HL-60 (cell line): Measurements from ENCODE around the gene DSC1.

ENCODE experiments used
- DNase-seq, 2 experiments: peaks; one replicate each; pipeline ENCODE4 v3.0.0-alpha.2; 2010 to 2020; ENCODE audit warnings: low read depth in 1 of 2, low spot score in 1 of 2
- H3K27ac ChIP-seq: fragments of 250-450 bp; sonication (Bioruptor Pico); replicated peaks from 2 replicates; pipeline ENCODE4 v1.5.1; 2020; ENCODE audit warnings: mild to moderate bottlenecking, moderate library complexity
- H3K27me3 ChIP-seq: fragments of 250-450 bp; sonication (Bioruptor Pico); 2 replicates; pipeline ENCODE4 v1.5.1; 2021; ENCODE audit warnings: mild to moderate bottlenecking, moderate library complexity; ENCODE audit not compliant: insufficient read depth, poor library complexity, severe bottlenecking
- H3K4me3 ChIP-seq: replicated peaks from 2 replicates; pipeline ENCODE4 v1.5.1; 2011; ENCODE audit warnings: mild to moderate bottlenecking, control low read depth, low read length; ENCODE audit not compliant: insufficient read depth
- GABPA ChIP-seq: IDR thresholded peaks from 2 replicates; pipeline ENCODE4 v1.6.1; 2012; ENCODE audit warnings: low read depth
- POLR2AphosphoS5 ChIP-seq: IDR thresholded peaks from 2 replicates; pipeline ENCODE4 v1.6.1; 2012; ENCODE audit warnings: low read depth
- SPI1 ChIP-seq: IDR thresholded peaks from 2 replicates; pipeline ENCODE4 v1.6.1; 2012; ENCODE audit warnings: low read depth, mild to moderate bottlenecking, borderline replicate concordance
- TF ChIP-seq, protein P1 (sequence below): IDR thresholded peaks from 2 replicates; pipeline ENCODE4 v1.6.1; 2012; ENCODE audit warnings: low read depth; ENCODE audit not compliant: insufficient replicate concordance
- TF ChIP-seq, protein P2 (sequence below): IDR thresholded peaks from one replicate; pipeline ENCODE4 v1.5.1; 2011; ENCODE audit warnings: low read length, control low read depth, inconsistent platforms; ENCODE audit not compliant: insufficient read depth

Gene DSC1

DNA sequence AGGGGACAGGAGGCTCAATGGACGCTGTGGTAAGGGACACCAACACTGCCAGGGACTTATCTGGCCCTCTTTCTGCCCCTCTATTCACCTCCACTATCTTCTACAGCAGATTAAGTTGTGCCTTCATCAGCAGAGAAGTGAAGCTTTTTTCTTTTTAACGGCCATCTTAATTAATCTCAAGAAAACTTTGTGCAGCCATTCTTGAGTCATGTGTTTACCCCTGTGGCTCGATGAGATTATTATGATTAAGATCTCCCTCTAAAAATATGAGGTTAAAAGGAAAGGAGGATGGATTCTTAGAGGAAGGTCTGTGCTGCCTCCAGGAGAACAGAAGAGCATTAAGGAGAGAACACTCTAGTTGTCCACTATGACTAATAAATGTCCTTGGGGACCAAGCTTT is 32.4 kb upstream of the DSC1 start:
- Histone ChIP-seq H3K4me3 (no peak overlapping the region), H3K27ac (no peak overlapping the region), H3K27me3 (no peaks in the 10 kb centered on the region)
- no peak for DNase-seq
- TF ChIP-seq, protein P1, sequence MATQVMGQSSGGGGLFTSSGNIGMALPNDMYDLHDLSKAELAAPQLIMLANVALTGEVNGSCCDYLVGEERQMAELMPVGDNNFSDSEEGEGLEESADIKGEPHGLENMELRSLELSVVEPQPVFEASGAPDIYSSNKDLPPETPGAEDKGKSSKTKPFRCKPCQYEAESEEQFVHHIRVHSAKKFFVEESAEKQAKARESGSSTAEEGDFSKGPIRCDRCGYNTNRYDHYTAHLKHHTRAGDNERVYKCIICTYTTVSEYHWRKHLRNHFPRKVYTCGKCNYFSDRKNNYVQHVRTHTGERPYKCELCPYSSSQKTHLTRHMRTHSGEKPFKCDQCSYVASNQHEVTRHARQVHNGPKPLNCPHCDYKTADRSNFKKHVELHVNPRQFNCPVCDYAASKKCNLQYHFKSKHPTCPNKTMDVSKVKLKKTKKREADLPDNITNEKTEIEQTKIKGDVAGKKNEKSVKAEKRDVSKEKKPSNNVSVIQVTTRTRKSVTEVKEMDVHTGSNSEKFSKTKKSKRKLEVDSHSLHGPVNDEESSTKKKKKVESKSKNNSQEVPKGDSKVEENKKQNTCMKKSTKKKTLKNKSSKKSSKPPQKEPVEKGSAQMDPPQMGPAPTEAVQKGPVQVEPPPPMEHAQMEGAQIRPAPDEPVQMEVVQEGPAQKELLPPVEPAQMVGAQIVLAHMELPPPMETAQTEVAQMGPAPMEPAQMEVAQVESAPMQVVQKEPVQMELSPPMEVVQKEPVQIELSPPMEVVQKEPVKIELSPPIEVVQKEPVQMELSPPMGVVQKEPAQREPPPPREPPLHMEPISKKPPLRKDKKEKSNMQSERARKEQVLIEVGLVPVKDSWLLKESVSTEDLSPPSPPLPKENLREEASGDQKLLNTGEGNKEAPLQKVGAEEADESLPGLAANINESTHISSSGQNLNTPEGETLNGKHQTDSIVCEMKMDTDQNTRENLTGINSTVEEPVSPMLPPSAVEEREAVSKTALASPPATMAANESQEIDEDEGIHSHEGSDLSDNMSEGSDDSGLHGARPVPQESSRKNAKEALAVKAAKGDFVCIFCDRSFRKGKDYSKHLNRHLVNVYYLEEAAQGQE = no peak
- TF ChIP-seq GABPA = no peak
- TF ChIP-seq, protein P2, sequence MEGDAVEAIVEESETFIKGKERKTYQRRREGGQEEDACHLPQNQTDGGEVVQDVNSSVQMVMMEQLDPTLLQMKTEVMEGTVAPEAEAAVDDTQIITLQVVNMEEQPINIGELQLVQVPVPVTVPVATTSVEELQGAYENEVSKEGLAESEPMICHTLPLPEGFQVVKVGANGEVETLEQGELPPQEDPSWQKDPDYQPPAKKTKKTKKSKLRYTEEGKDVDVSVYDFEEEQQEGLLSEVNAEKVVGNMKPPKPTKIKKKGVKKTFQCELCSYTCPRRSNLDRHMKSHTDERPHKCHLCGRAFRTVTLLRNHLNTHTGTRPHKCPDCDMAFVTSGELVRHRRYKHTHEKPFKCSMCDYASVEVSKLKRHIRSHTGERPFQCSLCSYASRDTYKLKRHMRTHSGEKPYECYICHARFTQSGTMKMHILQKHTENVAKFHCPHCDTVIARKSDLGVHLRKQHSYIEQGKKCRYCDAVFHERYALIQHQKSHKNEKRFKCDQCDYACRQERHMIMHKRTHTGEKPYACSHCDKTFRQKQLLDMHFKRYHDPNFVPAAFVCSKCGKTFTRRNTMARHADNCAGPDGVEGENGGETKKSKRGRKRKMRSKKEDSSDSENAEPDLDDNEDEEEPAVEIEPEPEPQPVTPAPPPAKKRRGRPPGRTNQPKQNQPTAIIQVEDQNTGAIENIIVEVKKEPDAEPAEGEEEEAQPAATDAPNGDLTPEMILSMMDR = no peak

DNA sequence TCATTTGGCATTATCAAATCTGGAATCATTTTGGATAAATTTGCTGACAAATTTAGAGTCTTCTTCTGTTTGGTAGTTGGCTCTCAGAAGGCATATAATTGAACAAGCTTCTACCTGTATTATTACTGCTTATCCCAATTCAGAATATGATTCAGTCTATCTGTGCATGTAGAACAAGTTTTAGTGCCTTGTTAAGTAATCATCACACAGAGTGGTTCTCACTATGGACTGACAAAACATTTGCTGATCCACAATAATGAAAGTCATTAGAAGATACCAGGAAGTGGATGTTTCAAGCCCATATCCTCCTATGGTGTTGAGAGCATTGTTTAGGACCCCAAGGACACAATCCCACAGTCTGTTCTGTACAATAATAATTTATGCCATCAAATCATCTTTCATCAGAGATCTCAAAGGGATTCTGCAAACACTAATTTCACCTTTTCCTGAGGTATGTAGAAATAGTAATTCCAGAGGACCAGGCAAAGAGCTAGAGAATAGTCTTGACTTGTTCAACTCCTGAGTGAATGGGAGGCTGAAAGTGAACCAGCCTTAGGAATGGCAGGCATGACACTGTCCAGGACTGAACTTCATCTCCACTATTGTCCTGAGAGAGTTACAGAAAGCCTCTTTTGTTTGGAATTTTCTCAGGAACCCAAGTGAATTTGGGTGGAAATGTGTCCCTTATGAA is 29.6 kb upstream of the DSC1 start:
- no peak overlapping the region for H3K27ac ChIP-seq
- TF ChIP-seq, protein P1 = no peak
- no peak for TF ChIP-seq POLR2AphosphoS5
- no peak for TF ChIP-seq GABPA
- TF ChIP-seq SPI1 = no peak
- TF ChIP-seq, protein P2 = no peak
- no peak for DNase-seq

DNA sequence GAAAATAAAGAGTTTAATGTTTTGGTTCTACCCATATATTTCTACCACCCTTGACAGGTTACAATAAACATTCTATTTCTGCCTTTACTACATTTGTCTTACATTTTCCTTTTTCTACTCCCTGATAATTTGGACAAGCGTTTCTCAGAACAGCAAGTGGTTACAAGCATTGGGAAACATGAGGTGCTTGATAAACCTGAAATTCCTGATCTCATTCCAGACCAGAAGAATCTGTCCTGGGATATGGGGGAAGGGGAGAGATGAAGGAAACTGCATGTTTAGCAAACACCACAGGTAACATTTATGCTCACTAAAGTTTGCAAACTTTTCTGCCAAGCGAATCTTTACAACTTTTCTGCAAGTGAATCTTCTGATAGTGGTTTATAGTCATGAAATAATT is 28.3 kb upstream of the DSC1 start:
- Histone ChIP-seq H3K4me3 (no peak overlapping the region), H3K27me3 (no peaks in the 10 kb centered on the region), H3K27ac (no peak overlapping the region)
- no peak for DNase-seq
- TF ChIP-seq, protein P2 = no peak
- no peak for TF ChIP-seq SPI1

More for the DNA sequence above, 29.6 kb upstream of the DSC1 start:
- no peak overlapping the region for H3K4me3 ChIP-seq
- H3K27me3 ChIP-seq = no peaks in the 10 kb centered on the region

DNA sequence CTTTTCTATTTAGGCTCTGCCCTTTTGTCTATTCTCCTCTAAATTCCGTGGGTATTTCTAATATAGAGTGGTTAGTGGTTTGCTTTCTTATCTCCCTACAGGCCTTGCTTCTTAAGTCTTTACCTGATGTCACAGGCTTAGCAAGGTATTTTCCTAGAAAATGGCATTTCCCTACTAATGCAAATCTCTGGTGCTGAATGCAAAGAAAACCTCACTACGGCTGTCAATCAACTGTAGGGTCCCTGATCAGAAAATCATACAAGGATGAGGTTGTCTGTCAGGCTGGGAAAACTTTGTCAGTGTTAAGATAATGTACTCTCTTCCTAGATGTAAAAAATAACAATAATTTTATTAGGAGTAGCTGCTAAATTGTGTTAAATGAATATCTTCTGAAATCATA is 27.1 kb upstream of the DSC1 start:
- no peak for TF ChIP-seq SPI1
- TF ChIP-seq, protein P1 = no peak
- TF ChIP-seq, protein P2 = no peak
- TF ChIP-seq POLR2AphosphoS5 = no peak
- TF ChIP-seq GABPA = no peak
- H3K27me3 ChIP-seq = no peaks in the 10 kb centered on the region
- no peak for DNase-seq
- H3K4me3 ChIP-seq = no peak overlapping the region
- H3K27ac ChIP-seq = no peak overlapping the region
